Activated T-cell treated with anti-CD3 and anti-CD28 coated beads, Interleukin-2, amount 50 U/mL, for 72 hours (primary cell): Measurements from ENCODE around the gene FAS. TPM values are rescaled to one million over a fixed set of nuclear protein-coding genes. Genes with fewer than 3 reads are reported as not detected.

Experiments used
- ATAC-seq, 2 donors: fragments of 150-1000 bp; cut with Tn5 transposase; replicated peaks in 1 of 2; 2 replicates each; pipeline ENCODE4 v1.10.0; 2021; ENCODE audit warnings: moderate library complexity in 2 of 2, mild to moderate bottlenecking in 1 of 2
- DNase-seq, 2 donors: peaks; one replicate each; pipeline ENCODE4 v3.0.0; 2021 to 2022; ENCODE audit warnings: mixed read lengths in 1 of 2
- H3K27ac Mint-ChIP-seq: one replicate; pipeline ENCODE4 v1.8.0; 2022; ENCODE audit warnings: mild to moderate bottlenecking, moderate library complexity, mixed read lengths
- H3K27me3 Mint-ChIP-seq: one replicate; pipeline ENCODE4 v1.8.0; 2022; ENCODE audit warnings: low read depth, mixed read lengths
- H3K36me3 Mint-ChIP-seq, 2 donors: one replicate each; pipeline ENCODE4 v1.8.0; 2022; ENCODE audit warnings: mixed read lengths in 2 of 2, mild to moderate bottlenecking in 1 of 2; ENCODE audit not compliant: insufficient read depth in 2 of 2
- H3K4me1 Mint-ChIP-seq: one replicate; pipeline ENCODE4 v1.8.0; 2022; ENCODE audit warnings: low read depth, mixed read lengths
- H3K4me3 Mint-ChIP-seq, 2 donors: one replicate each; pipeline ENCODE4 v1.8.0; 2022; ENCODE audit warnings: mild to moderate bottlenecking in 2 of 2, mixed read lengths in 2 of 2, moderate library complexity in 2 of 2
- H3K9me3 Mint-ChIP-seq, 2 donors: one replicate each; pipeline ENCODE4 v1.8.0; 2022; ENCODE audit warnings: mixed read lengths in 2 of 2
- total RNA-seq, 2 donors: library from RNA; stranded (reverse); gene quantifications; one replicate each; pipeline ENCODE4 v1.2.3, GENCODE V29; 2022

FAS gene
- total RNA-seq, 2 donors from 2014 or later = 111 to 138 TPM

DNA sequence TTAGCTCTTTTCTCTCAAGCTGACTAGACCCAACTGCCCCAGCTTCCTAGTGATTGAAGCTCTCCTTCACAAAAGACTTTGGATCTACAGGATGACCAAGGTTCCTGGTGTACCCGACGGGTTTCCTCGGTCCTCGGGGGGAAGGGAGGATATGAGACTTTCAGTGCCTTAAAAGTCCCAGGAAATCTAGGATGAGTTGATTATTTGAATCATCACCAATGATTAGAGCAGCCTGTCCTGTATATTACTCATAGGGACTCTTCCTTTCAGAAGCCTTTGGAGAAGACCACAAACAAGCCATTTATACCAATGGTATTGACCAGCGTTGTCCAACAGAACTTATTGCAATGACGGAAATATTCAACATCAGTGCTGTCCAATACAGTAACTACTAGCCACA is 31.9 kb upstream of the FAS start:
- Mint-ChIP-seq H3K27me3 (no peaks in the 10 kb centered on the region), H3K4me1 (peaks cover 22% of the 10 kb centered on the region), H3K4me3 (no peak overlapping the region), H3K36me3 (no peaks in the 10 kb centered on the region), H3K9me3 (no peaks in the 10 kb centered on the region), H3K27ac (no peak overlapping the region)
- DNase-seq (no peak), ATAC-seq (no peak)

DNA sequence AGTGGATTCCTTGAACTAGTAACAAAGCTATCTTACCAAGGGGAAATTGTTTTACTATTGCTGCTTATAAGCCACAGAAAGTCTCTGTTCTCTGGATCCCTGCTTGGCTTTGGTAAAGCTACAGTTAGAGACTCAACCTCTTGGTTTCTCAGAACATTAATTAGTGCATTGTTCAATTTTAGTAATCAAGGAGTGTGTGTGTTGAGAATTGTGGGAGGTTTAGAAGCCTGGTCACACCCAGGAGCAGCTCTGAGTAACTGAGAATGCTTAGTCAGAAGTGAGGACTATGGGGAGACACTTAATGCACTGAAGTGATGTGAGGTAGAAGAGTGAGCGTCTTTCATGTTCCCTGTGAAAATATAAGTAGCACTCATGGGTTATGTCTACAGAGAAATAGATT is 29.8 kb upstream of the FAS start:
- peaks cover 22% of the 10 kb centered on the region for H3K4me1 Mint-ChIP-seq
- ATAC-seq (peak; percentile 94 to 97), DNase-seq (peak; percentile 9 to 22)
- no peaks in the 10 kb centered on the region for H3K27me3 Mint-ChIP-seq
- H3K9me3 Mint-ChIP-seq = no peaks in the 10 kb centered on the region
- no peak overlapping the region for H3K27ac Mint-ChIP-seq
- no peaks in the 10 kb centered on the region for H3K36me3 Mint-ChIP-seq
- H3K4me3 Mint-ChIP-seq = peak overlapping the region in 1 of 2 donors; percentile 36

DNA sequence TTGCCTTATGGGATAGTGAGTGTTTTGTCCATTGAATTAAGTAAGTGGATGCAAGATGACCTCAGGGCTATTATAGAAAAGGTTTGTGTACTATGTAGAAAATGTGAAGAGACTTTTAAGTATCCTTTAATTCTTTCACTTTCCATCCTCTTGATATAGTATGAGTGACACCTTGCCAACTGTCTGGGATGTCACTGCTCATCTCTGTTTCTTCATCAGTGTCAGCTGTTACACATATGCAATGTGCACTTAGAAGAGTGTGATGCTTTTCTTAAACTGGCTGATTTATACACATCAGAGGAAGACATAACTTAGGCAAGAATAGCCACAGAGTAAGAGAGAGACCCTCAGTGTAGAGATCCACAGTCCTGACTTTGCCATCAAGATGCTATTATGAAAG is 29.3 kb upstream of the FAS start:
- Mint-ChIP-seq H3K27me3 (no peaks in the 10 kb centered on the region), H3K27ac (no peak overlapping the region), H3K4me1 (peaks cover 22% of the 10 kb centered on the region), H3K4me3 (peak overlapping the region in 1 of 2 donors; percentile 36), H3K9me3 (no peaks in the 10 kb centered on the region), H3K36me3 (no peaks in the 10 kb centered on the region)
- DNase-seq (no peak), ATAC-seq (peak; percentile 19 to 46)

- Mint-ChIP-seq H3K4me1 (peaks cover 22% of the 10 kb centered on the region), H3K36me3 (no peaks in the 10 kb centered on the region), H3K27me3 (no peaks in the 10 kb centered on the region), H3K27ac (no peak overlapping the region), H3K4me3 (peak overlapping the region in 1 of 2 donors; percentile 31), H3K9me3 (no peaks in the 10 kb centered on the region)
- ATAC-seq = no peak
- no peak for DNase-seq
Measured at GRCh38 chr10:88962336-88962735, 28.3 kb upstream of the FAS start.

DNA sequence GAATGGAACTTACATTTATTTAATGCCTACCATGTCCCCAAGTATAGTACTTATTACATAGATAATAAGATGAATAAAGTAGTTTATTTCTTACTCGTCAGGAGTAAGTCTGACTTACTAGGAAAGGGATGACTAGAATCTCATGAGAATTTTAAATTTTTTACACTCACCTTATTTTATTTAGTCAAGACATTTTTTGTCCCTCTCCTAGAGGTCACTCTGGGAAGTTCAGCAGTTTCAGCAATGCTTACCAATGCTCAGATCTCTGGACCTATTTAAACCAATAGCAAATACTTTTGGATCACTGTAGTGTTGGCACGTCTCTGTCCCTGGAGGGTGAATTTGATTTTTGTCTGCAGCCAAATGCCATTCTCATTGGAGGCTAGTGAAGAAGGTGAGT is 27.3 kb upstream of the FAS start:
- no peak overlapping the region for H3K4me3 Mint-ChIP-seq
- H3K27ac Mint-ChIP-seq = no peak overlapping the region

DNA sequence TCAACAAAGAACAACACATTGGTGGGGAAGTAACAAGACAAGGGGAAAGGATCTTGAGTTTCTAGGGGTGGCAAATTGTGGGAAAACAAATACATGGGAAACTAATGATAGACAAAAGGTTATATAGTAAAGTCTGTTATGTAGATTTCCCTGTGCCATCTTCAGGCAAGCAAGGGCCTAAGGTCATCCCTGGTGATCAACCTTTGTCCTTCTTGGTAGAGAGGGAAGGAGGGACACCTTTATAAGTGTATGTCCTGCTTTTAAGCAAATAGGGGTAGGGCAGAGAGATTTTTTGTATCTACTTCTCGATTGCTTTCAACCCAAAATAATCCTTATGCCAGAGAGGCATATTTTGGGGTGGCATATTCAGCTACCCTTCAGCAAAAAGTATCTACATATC is 26.2 kb upstream of the FAS start:
- Mint-ChIP-seq H3K9me3 (no peaks in the 10 kb centered on the region), H3K27me3 (no peaks in the 10 kb centered on the region), H3K4me3 (no peak overlapping the region), H3K36me3 (no peaks in the 10 kb centered on the region), H3K4me1 (peaks cover 22% of the 10 kb centered on the region), H3K27ac (no peak overlapping the region)
- DNase-seq = no peak
- ATAC-seq = no peak

More for the DNA sequence above, 27.3 kb upstream of the FAS start:
- ATAC-seq (no peak), DNase-seq (no peak)
- H3K9me3 Mint-ChIP-seq = no peaks in the 10 kb centered on the region
- no peaks in the 10 kb centered on the region for H3K27me3 Mint-ChIP-seq
- H3K36me3 Mint-ChIP-seq = no peaks in the 10 kb centered on the region
- H3K4me1 Mint-ChIP-seq = peaks cover 22% of the 10 kb centered on the region

GRCh38 chr10:88964869-88965415 is 25.7 kb upstream of the FAS start:
- no peak overlapping the region for H3K4me3 Mint-ChIP-seq
- H3K27me3 Mint-ChIP-seq = no peaks in the 10 kb centered on the region
- no peaks in the 10 kb centered on the region for H3K36me3 Mint-ChIP-seq
- H3K4me1 Mint-ChIP-seq = peaks cover 22% of the 10 kb centered on the region
- ATAC-seq (no peak), DNase-seq (no peak)
- peak overlapping the region; percentile 13 for H3K27ac Mint-ChIP-seq
- no peaks in the 10 kb centered on the region for H3K9me3 Mint-ChIP-seq

GRCh38 chr10:88966797-88967196 is 23.8 kb upstream of the FAS start:
- H3K9me3 Mint-ChIP-seq = no peaks in the 10 kb centered on the region
- no peak overlapping the region for H3K4me3 Mint-ChIP-seq
- no peaks in the 10 kb centered on the region for H3K27me3 Mint-ChIP-seq
- no peaks in the 10 kb centered on the region for H3K36me3 Mint-ChIP-seq
- ATAC-seq = no peak
- H3K27ac Mint-ChIP-seq = no peak overlapping the region
- H3K4me1 Mint-ChIP-seq = peaks cover 11% of the 10 kb centered on the region
- DNase-seq = no peak

- DNase-seq (no peak), ATAC-seq (no peak)
- no peaks in the 10 kb centered on the region for H3K9me3 Mint-ChIP-seq
- no peak overlapping the region for H3K27ac Mint-ChIP-seq
- no peak overlapping the region for H3K4me3 Mint-ChIP-seq
- no peaks in the 10 kb centered on the region for H3K4me1 Mint-ChIP-seq
- H3K36me3 Mint-ChIP-seq = no peaks in the 10 kb centered on the region
- H3K27me3 Mint-ChIP-seq = no peaks in the 10 kb centered on the region
Measured at GRCh38 chr10:88968391-88968790, 22.2 kb upstream of the FAS start.

DNA sequence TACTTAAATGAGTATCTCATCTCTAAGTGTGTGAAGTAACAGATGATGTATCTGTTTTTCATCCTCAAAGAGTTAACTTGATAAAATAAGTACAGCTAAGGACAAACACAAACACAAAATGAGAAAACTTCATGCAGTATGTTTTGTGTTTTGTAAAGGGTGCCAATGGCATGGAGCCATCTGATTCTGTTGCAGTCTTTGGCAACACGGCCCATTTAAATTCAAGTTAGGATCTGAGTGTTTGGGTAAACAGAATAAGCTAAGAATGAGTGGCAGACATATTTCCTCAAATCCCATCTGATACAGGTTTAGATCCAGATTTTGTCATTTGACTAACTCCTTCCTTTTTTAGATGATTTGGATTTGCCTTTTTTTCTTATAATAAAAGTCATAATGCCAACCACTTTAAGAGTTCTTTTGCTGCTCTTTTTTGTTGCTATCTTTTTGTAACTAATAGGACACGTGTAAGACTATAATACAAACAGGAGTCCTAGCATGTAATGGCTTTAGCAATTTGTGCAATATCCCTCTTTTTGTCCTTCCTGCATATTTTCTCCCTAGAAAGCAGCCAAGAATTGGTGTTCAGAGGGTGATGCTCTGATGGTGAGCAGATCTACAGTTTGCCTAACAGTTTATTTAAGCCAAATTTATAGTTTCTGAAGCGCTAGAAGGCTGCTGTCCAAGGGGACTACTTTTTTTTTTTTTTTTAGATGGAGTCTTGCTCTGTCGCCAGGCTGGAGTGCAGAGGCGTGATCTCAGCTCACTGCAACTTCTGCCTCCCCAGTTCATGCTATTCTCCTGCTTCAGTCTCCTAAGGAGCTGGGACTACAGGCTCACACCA is 19.2 kb upstream of the FAS start:
- no peak for ATAC-seq

GRCh38 chr10:88974012-88974411 is 16.6 kb upstream of the FAS start:
- DNase-seq (no peak), ATAC-seq (no peak)
- H3K9me3 Mint-ChIP-seq = no peaks in the 10 kb centered on the region
- no peaks in the 10 kb centered on the region for H3K36me3 Mint-ChIP-seq
- H3K4me1 Mint-ChIP-seq = peaks cover 12% of the 10 kb centered on the region
- no peaks in the 10 kb centered on the region for H3K27me3 Mint-ChIP-seq
- no peak overlapping the region for H3K4me3 Mint-ChIP-seq
- no peak overlapping the region for H3K27ac Mint-ChIP-seq

More for the DNA sequence above, 19.2 kb upstream of the FAS start:
- Mint-ChIP-seq H3K27me3 (no peaks in the 10 kb centered on the region), H3K4me1 (peaks cover 12% of the 10 kb centered on the region), H3K27ac (no peak overlapping the region), H3K36me3 (no peaks in the 10 kb centered on the region), H3K4me3 (no peak overlapping the region), H3K9me3 (no peaks in the 10 kb centered on the region)
- DNase-seq = no peak

DNA sequence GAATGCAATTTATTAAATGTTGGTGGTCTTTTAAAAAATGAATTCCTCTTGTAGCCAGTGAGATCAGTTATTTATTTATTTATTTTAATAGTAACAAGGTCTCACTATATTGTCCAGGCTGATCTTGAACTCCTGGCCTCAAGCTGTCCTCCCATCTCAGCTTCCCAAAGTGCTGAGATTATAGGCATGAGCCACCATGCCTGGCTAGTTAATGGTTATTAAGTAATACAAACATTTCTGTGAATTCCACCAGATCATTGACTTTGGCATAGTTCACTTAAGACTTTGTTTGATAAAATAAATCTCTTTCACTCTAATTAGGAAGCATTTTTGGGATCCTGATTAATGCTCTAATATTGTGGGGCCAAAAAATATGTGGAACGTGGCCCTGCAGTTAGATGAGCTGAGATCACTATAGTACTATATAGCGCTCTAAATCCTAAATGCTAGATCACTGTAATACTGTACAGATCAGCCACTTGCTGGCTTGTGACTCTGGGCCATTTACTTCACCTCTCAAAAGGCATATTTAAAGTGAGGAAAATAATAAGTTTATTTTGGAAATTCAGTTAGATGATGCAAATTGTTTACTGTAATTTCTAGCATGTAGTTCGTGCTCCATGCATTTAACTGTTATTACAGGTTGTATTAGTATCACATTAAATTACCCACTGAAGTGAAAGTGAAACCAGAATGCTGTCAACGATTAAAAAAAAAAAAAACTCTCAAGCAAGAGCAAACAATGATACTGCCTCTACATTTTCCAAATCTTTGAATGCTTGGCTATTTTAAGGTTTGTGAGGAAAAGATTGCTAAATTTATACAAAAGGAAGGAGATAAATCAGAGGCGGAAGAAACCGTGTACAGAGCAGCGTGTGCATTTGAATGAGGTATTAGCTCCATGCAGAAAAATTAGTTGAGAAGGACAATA is 15.9 kb upstream of the FAS start:
- Mint-ChIP-seq H3K9me3 (no peaks in the 10 kb centered on the region), H3K36me3 (no peaks in the 10 kb centered on the region), H3K4me3 (peak overlapping the region; percentile 94 to 100), H3K27me3 (no peaks in the 10 kb centered on the region), H3K27ac (peak overlapping the region; percentile 100), H3K4me1 (peaks cover 12% of the 10 kb centered on the region)
- DNase-seq (no peak), ATAC-seq (peak in 1 of 2 donors; percentile 43)

DNA sequence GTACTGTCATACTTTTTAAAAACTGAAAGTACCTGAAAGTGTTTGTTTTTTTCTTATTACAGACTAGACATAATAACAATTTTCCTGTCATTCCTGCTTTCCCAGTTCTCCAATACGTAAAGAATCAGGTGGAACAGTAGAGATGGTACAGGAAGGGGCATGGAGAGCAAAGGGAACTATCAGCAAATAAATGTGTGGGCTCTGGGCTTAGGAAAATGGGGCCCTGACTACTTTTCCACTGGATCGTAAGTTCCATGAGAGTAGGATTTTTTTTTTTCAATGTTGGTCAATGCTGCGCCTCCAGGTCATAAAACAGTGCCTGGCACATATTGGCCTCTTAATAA is 15.2 kb upstream of the FAS start:
- Mint-ChIP-seq H3K9me3 (no peaks in the 10 kb centered on the region), H3K27ac (peak overlapping the region; percentile 100), H3K4me3 (peak overlapping the region; percentile 94 to 100), H3K4me1 (peaks cover 12% of the 10 kb centered on the region), H3K36me3 (no peaks in the 10 kb centered on the region), H3K27me3 (no peaks in the 10 kb centered on the region)
- ATAC-seq (no peak), DNase-seq (no peak)
